Sigmoid colon (tissue), 7 donors: Measurements from ENCODE around the gene CCDC142. TPM values are rescaled to one million over a fixed set of nuclear protein-coding genes. Genes with fewer than 3 reads are reported as not detected.
A peak's percentile ranks its signal among the peaks of the same experiment; 100 is the strongest.

ENCODE experiments used
- DNase-seq: peaks from one replicate; pipeline ENCODE4 v3.0.0-alpha.2; 2019
- H3K27ac ChIP-seq, 4 donors: fragments of 200-600 bp; sonication (generic); one replicate each; pipeline ENCODE4 v1.5.1; 2016 to 2019; ENCODE audit warnings: mild to moderate bottlenecking in 1 of 4
- H3K27me3 ChIP-seq, 3 donors: fragments of 200-600 bp; sonication (generic); one replicate each; pipeline ENCODE4 v1.5.1; 2019; ENCODE audit warnings: mild to moderate bottlenecking in 1 of 3
- H3K36me3 ChIP-seq, 4 donors: fragments of 200-600 bp; sonication (generic); one replicate each; pipeline ENCODE4 v1.5.1; 2016 to 2019
- H3K4me1 ChIP-seq, 4 donors: fragments of 200-600 bp; sonication (generic); one replicate each; pipeline ENCODE4 v1.5.1; 2017 to 2019
- H3K4me3 ChIP-seq, 4 donors: fragments of 200-600 bp; sonication (generic); one replicate each; pipeline ENCODE4 v1.5.1; 2017 to 2019; ENCODE audit warnings: mild to moderate bottlenecking in 2 of 4, moderate library complexity in 1 of 4
- H3K9me3 ChIP-seq, 4 donors: fragments of 200-600 bp in 3 of 4; sonication (generic) in 3 of 4; one replicate each; pipeline versions ENCODE4 v1.5.1 to v1.6.1; 2013 to 2019
- CTCF ChIP-seq, 4 experiments: fragments of 450-650 bp in 3 of 4; fragments of 200-600 bp in 1 of 4; IDR thresholded peaks; one replicate each; pipeline ENCODE4 v1.5.1; 2016 to 2019; ENCODE audit warnings: antibody characterized with exemption in 4 of 4, mild to moderate bottlenecking in 3 of 4, moderate library complexity in 2 of 4
- EP300 ChIP-seq, 4 donors: sonication (generic); formaldehyde crosslinking; IDR thresholded peaks; one replicate each; pipeline ENCODE4 v1.6.1; 2017; ENCODE audit warnings: antibody characterized with exemption in 4 of 4
- POLR2A ChIP-seq, 2 donors: fragments of 450-650 bp; IDR thresholded peaks; one replicate each; pipeline ENCODE4 v1.6.1; 2016; ENCODE audit warnings: antibody characterized with exemption in 2 of 2, mild to moderate bottlenecking in 2 of 2, moderate library complexity in 2 of 2
- POLR2AphosphoS5 ChIP-seq, 4 donors: sonication (generic); formaldehyde crosslinking; IDR thresholded peaks; one replicate each; pipeline ENCODE4 v1.6.1; 2017; ENCODE audit warnings: antibody characterized with exemption in 4 of 4
- WGBS, 2 donors: extraction: QIAGEN DNeasy Blood & Tissue Kit; methylation state at CpG; one replicate each; pipeline ENCODE4 v1.1.7; 2013; 5-methylcytosine and 5-hydroxymethylcytosine counted together
- intact Hi-C: fragments of 100-400 bp; cut with DNase I; formaldehyde crosslinking; loops from one replicate; pipeline ENCODE4 v1.15.1; 2023
- polyA plus RNA-seq, 3 donors: library from polyadenylated mRNA; stranded (reverse); fragments of 200-250 nt; gene quantifications; one replicate each; pipeline ENCODE4 v1.2.3, GENCODE V29; 2013
- total RNA-seq, 4 donors: library from RNA; depleted of rRNA; stranded (reverse); fragments of >200 nt; gene quantifications; one replicate each; pipeline ENCODE4 v1.1.0, GENCODE V29; 2016
- donor health status: healthy with polysubstance abuse.
- donor health status: Bipolar disorder and iron deficiency.
- donor health status: healthy.

Gene CCDC142
- total and polyA plus RNA-seq, 7 donors = 1.8 to 20.9 (median 16.4) TPM

GRCh38 chr2:74514368-74515270 is 31.8 kb upstream of the CCDC142 start, which contains the start of gene TLX2:
Gene TLX2 (plus strand): TSS chr2:74514450. CDS start chr2:74514807, 357 bp downstream.
- peaks cover 0 to 36% (median 29%) of the 10 kb centered on the region in 4 donors for H3K4me1 ChIP-seq
- peaks cover 51 to 100% (median 97%) of the 10 kb centered on the region in 3 donors for H3K27me3 ChIP-seq
- H3K4me3 ChIP-seq = peak within 1 kb of the TSS in 1 of 4 donors; percentile 8
- H3K36me3 ChIP-seq = no peaks in the 10 kb centered on the region
- DNase-seq = peak; percentile 54
- WGBS, 2 donors = 3 to 4% methylated on average over 82 of the region's 82 CpGs
- intact Hi-C loops = no loop called here
- TF ChIP-seq CTCF (IDR thresholded peaks at IDR 0.05) (no peak), EP300 (IDR thresholded peaks at IDR 0.05) (no peak), POLR2AphosphoS5 (IDR thresholded peaks at IDR 0.05) (no peak), POLR2A (IDR thresholded peaks at IDR 0.05) (no peak)
- H3K9me3 ChIP-seq = no peaks in the 10 kb centered on the region
- no peak within 1 kb of the TSS for H3K27ac ChIP-seq

- intact Hi-C loops = no loop called here
- WGBS, 2 donors = 5 to 7% methylated on average over 52 of the region's 52 CpGs
- Histone ChIP-seq H3K9me3 (no peaks in the 10 kb centered on the region), H3K27ac (no peak overlapping the region), H3K36me3 (no peaks in the 10 kb centered on the region), H3K27me3 (peaks cover 50 to 94% (median 90%) of the 10 kb centered on the region in 3 donors), H3K4me1 (peaks cover 0 to 36% (median 29%) of the 10 kb centered on the region in 4 donors), H3K4me3 (peak overlapping the region in 1 of 4 donors; percentile 8)
- TF ChIP-seq POLR2AphosphoS5 (IDR thresholded peaks at IDR 0.05) = peak; percentile 40 to 87 (median 72)
- TF ChIP-seq EP300 (IDR thresholded peaks at IDR 0.05) = no peak
- peak; percentile 60 for DNase-seq
Measured at GRCh38 chr2:74513605-74514367, 31.0 kb upstream of the CCDC142 start.

GRCh38 chr2:74512744-74513604 is 30.2 kb upstream of the CCDC142 start:
- 7% methylated on average over 36 of the region's 36 CpGs for WGBS, 2 donors
- DNase-seq = peak; percentile 46
- H3K27me3 ChIP-seq = peaks cover 49 to 86% (median 82%) of the 10 kb centered on the region in 3 donors
- intact Hi-C loops = no loop called here
- H3K9me3 ChIP-seq = no peaks in the 10 kb centered on the region
- H3K36me3 ChIP-seq = no peaks in the 10 kb centered on the region
- TF ChIP-seq POLR2AphosphoS5 (IDR thresholded peaks at IDR 0.05) (no peak), POLR2A (IDR thresholded peaks at IDR 0.05) (no peak), EP300 (IDR thresholded peaks at IDR 0.05) (no peak), CTCF (IDR thresholded peaks at IDR 0.05) (no peak)
- no peak overlapping the region for H3K4me3 ChIP-seq
- H3K27ac ChIP-seq = no peak overlapping the region
- peaks cover 0 to 40% (median 34%) of the 10 kb centered on the region in 4 donors for H3K4me1 ChIP-seq

GRCh38 chr2:74511104-74511989 is 28.5 kb upstream of the CCDC142 start:
- DNase-seq = no peak
- WGBS, 2 donors = 29 to 39% methylated on average over 11 of the region's 11 CpGs
- Histone ChIP-seq H3K4me3 (no peak overlapping the region), H3K36me3 (no peaks in the 10 kb centered on the region), H3K27ac (no peak overlapping the region), H3K27me3 (peaks cover 39 to 75% (median 67%) of the 10 kb centered on the region in 3 donors), H3K9me3 (no peaks in the 10 kb centered on the region), H3K4me1 (peaks cover 0 to 45% (median 40%) of the 10 kb centered on the region in 4 donors)
- intact Hi-C loops = no loop called here
- TF ChIP-seq POLR2A (IDR thresholded peaks at IDR 0.05) (no peak), POLR2AphosphoS5 (IDR thresholded peaks at IDR 0.05) (no peak), CTCF (IDR thresholded peaks at IDR 0.05) (no peak), EP300 (IDR thresholded peaks at IDR 0.05) (no peak)
